Measurements from ENCODE around the gene TNS3.

GRCh38 chr7:47390914-47391313 lies 191.0 kb downstream of the TNS3 start:
- TF ChIP-seq CTCF (IDR thresholded peaks at IDR 0.05 in 2 of 3, conservative IDR thresholded peaks at IDR 0.05 in 1 of 3; ENCODE audit: control insufficient read depth in 2 of 3, extremely low read depth in 1 of 3, insufficient read depth in 1 of 3, low read depth in 3 of 3, low read length in 3 of 3): no peak
- TF ChIP-seq SIN3A (IDR thresholded peaks at IDR 0.05; ENCODE audit: low read depth, low read length): no peak
- no peak for TF ChIP-seq RCOR1 (conservative IDR thresholded peaks at IDR 0.05; ENCODE audit: low read depth, low read length)

All from GM12878 (cell line).